ENCODE data around the gene KIAA1217. TPM values are rescaled to one million over a fixed set of nuclear protein-coding genes. Genes with fewer than 3 reads are reported as not detected.

The KIAA1217 gene
- total and polyA plus RNA-seq, 9 of the 15 experiments (the other 6 are each of a cell fraction or from before 2014, with no cell fraction given) = 0.04 TPM; not detected in 8

DNA sequence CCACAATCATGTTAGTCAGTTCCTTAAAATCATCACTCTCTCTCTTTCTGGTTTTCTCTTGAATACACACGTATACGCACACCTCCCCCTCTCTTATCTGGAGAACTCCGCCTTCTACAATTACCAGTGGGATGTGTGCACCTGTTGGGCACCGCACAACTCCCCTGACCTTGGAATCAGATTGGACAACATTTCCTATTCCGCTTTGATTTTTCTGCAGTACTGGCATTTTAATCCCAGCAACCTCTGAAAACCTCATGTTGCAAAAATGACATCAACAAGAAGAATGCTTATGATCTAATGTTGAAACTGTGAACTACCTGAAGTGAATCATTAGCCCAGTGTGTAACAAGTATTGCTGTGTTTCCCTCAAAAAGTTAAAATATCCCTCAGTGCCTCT, 109.6 kb downstream of the KIAA1217 start (continued):
- TF ChIP-seq YY1 (IDR thresholded peaks at IDR 0.05; ENCODE audit: borderline replicate concordance in 1 of 3, control insufficient read depth in 1 of 3, extremely low read depth in 1 of 3, insufficient read depth in 3 of 3, insufficient read length in 1 of 3, insufficient replicate concordance in 2 of 3, low read depth in 1 of 3, low read length in 2 of 3) (no peak), ZNF76 (CRISPR knock-in tag; IDR thresholded peaks at IDR 0.05; ENCODE audit: borderline replicate concordance) (no peak), KLF10 (CRISPR knock-in tag; IDR thresholded peaks at IDR 0.05) (no peak), RBM39 (optimal IDR thresholded peaks at IDR 0.05; ENCODE audit: low read depth, low read length) (no peak), CXXC5 (CRISPR knock-in tag; IDR thresholded peaks at IDR 0.05) (no peak), CREB1 (IDR thresholded peaks at IDR 0.05) (no peak), CREB1 (CRISPR knock-in tag; IDR thresholded peaks at IDR 0.05) (no peak), HNRNPK (IDR thresholded peaks at IDR 0.05; ENCODE audit: low read depth, low read length, poor library complexity, severe bottlenecking) (no peak), ZSCAN29 (IDR thresholded peaks at IDR 0.05) (no peak), TFAM (CRISPR knock-in tag; conservative IDR thresholded peaks at IDR 0.05) (no peak)
- TF ChIP-seq, protein P1, sequence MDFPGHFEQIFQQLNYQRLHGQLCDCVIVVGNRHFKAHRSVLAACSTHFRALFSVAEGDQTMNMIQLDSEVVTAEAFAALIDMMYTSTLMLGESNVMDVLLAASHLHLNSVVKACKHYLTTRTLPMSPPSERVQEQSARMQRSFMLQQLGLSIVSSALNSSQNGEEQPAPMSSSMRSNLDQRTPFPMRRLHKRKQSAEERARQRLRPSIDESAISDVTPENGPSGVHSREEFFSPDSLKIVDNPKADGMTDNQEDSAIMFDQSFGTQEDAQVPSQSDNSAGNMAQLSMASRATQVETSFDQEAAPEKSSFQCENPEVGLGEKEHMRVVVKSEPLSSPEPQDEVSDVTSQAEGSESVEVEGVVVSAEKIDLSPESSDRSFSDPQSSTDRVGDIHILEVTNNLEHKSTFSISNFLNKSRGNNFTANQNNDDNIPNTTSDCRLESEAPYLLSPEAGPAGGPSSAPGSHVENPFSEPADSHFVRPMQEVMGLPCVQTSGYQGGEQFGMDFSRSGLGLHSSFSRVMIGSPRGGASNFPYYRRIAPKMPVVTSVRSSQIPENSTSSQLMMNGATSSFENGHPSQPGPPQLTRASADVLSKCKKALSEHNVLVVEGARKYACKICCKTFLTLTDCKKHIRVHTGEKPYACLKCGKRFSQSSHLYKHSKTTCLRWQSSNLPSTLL (IDR thresholded peaks at IDR 0.05) = no peak
- TF ChIP-seq, protein P2, sequence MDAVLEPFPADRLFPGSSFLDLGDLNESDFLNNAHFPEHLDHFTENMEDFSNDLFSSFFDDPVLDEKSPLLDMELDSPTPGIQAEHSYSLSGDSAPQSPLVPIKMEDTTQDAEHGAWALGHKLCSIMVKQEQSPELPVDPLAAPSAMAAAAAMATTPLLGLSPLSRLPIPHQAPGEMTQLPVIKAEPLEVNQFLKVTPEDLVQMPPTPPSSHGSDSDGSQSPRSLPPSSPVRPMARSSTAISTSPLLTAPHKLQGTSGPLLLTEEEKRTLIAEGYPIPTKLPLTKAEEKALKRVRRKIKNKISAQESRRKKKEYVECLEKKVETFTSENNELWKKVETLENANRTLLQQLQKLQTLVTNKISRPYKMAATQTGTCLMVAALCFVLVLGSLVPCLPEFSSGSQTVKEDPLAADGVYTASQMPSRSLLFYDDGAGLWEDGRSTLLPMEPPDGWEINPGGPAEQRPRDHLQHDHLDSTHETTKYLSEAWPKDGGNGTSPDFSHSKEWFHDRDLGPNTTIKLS (IDR thresholded peaks at IDR 0.05; ENCODE audit: borderline replicate concordance, low read depth) = no peak
